ENCODE measurements around the gene S100A4.

The S100A4 gene

DNA sequence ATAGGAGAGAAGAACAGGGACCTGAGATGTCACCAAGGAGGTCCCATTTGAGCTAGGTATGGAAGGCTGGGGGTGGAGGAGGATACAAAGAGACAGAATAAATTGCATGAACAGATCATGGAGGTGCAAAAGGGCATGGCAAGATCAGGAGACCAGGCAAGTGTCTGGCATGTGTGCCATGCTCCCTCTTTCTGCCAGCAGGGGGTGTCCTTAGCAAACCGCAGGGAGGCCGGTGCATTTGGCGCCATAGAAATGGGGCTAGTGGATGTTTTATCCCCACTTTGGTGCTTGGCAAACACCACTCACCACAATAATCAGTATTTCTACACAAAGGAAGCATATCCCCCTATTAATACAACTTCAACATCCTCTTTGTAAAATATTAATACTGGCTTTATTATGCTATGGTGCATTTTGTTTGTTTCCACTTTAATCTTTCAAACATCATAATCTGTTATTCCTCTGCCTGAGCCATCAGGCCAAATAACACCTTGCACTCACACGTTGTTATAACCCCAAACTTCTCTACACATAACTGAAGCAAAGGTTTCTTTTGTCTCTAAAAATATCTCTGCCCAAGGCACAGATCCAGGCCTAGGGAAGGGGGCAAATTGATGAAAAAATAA lies 35.8 kb downstream of the S100A4 start:
- H3K36me3 ChIP-seq (ENCODE audit: control insufficient read depth in 1 of 2, insufficient read depth in 2 of 2, low read length in 2 of 2): no peaks in the 10 kb centered on the region
- H3K9me3 ChIP-seq (ENCODE audit: control insufficient read depth in 1 of 2, low read length in 2 of 2): no peaks in the 10 kb centered on the region
- H3K27me3 ChIP-seq (ENCODE audit: control insufficient read depth in 1 of 2, insufficient read depth in 2 of 2, low read length in 2 of 2): no peaks in the 10 kb centered on the region
- no peak overlapping the region for H3K4me3 ChIP-seq (ENCODE audit: low read depth in 1 of 2, low read length in 2 of 2)
- no peak overlapping the region for H3K9ac ChIP-seq (ENCODE audit: low read depth in 1 of 2, low read length in 2 of 2)
- H3K27ac ChIP-seq (ENCODE audit: low read depth, low read length): no peak overlapping the region
- H3K4me1 ChIP-seq (ENCODE audit: control insufficient read depth in 1 of 2, insufficient read depth in 2 of 2, low read length in 2 of 2): peaks cover 25 to 33% of the 10 kb centered on the region in 2 donors

DNA sequence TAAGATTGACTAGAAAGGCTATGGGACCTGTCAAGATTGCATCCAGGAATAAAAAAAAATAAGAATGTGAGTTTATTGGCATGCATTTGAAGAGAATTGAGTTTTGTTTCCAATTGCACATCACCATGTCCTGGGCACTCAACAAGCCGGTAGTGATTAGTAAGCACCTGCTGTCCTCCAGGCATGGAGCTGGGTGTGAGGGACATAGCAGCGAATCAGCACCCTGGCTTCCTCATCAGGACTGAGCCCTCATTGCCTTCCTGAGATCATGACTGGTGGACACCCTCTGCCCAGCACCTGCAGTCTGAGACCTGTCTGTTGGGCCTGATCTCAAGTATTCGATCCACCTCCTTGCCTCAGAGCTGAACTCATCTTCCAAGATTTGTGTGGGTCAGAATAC lies 36.6 kb downstream of the S100A4 start:
- H3K9ac ChIP-seq (ENCODE audit: low read depth in 1 of 2, low read length in 2 of 2): no peak overlapping the region
- peaks cover 25 to 33% of the 10 kb centered on the region in 2 donors for H3K4me1 ChIP-seq (ENCODE audit: control insufficient read depth in 1 of 2, insufficient read depth in 2 of 2, low read length in 2 of 2)
- no peaks in the 10 kb centered on the region for H3K9me3 ChIP-seq (ENCODE audit: control insufficient read depth in 1 of 2, low read length in 2 of 2)
- H3K36me3 ChIP-seq (ENCODE audit: control insufficient read depth in 1 of 2, insufficient read depth in 2 of 2, low read length in 2 of 2): no peaks in the 10 kb centered on the region
- no peak overlapping the region for H3K4me3 ChIP-seq (ENCODE audit: low read depth in 1 of 2, low read length in 2 of 2)
- H3K27me3 ChIP-seq (ENCODE audit: control insufficient read depth in 1 of 2, insufficient read depth in 2 of 2, low read length in 2 of 2): no peaks in the 10 kb centered on the region
- no peak overlapping the region for H3K27ac ChIP-seq (ENCODE audit: low read depth, low read length)

DNA sequence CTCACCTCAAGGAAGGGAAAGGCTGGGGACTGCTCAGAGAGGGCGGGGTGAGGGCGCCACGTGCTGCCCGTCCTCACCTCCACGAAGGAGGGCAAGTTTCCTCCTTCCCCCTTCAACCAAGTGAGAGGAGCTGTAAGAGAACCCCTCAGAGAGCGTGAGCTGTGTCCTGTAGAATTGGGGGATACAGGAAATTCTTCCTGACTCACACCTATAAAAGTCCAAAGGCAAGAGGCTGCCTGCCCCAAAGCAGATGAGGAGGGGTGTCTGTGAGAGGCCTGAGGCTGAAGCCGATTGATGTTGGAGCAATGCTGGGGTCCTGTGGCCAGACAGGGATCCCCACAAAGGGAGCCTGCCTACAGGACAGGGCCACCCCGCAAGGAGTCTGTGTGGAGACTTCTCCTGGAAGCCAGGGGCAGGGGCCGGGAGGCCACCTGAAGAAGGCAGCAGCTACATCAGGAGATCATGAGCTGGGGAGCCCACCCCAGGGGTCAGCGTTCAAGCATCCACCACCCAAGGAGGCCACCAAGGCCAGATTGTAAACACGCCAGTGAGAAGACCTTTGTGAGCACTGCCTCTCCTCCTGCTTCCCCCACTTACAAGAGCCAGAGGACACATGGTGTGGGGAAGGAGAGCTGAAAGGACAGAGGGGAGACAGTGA lies 37.6 kb downstream of the S100A4 start:
- H3K9ac ChIP-seq (ENCODE audit: low read depth in 1 of 2, low read length in 2 of 2): no peak overlapping the region
- no peaks in the 10 kb centered on the region for H3K9me3 ChIP-seq (ENCODE audit: control insufficient read depth in 1 of 2, low read length in 2 of 2)

DNA sequence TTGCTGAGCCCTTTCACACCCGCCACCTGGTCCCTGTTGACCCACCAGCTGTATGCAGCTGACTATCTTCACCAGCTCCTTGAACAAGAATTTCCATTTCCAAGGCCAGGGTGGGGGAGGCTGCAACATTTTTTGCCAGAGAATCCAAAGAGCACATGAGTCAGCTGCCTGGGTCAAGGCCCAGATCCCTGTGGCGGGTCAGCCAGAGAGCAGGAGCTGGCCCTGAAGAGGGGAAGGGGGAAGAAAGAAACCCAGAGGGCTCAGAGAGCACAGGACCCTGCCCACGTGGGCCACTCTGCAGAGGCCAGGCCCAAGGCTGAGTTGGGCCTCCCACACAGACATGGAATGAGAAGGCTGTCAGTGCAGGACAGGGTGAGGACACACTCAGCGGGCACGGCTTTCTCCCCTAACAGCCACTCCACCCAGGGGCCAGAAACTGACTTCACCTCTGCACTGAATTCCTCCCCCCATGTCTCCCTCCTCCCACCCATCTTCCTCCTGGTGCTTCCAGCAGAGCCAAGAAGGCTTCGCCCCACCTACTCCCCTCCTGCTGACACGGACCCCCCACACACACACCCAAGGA lies 38.7 kb downstream of the S100A4 start:
- Histone ChIP-seq H3K27me3 (ENCODE audit: control insufficient read depth in 1 of 2, insufficient read depth in 2 of 2, low read length in 2 of 2) (no peaks in the 10 kb centered on the region), H3K9ac (ENCODE audit: low read depth in 1 of 2, low read length in 2 of 2) (peak overlapping the region in 1 of 2 donors; percentile 20), H3K9me3 (ENCODE audit: control insufficient read depth in 1 of 2, low read length in 2 of 2) (no peaks in the 10 kb centered on the region)

More for the DNA sequence above, 37.6 kb downstream of the S100A4 start:
- Histone ChIP-seq H3K27ac (ENCODE audit: low read depth, low read length) (no peak overlapping the region), H3K36me3 (ENCODE audit: control insufficient read depth in 1 of 2, insufficient read depth in 2 of 2, low read length in 2 of 2) (no peaks in the 10 kb centered on the region), H3K4me1 (ENCODE audit: control insufficient read depth in 1 of 2, insufficient read depth in 2 of 2, low read length in 2 of 2) (peaks cover 24 to 31% of the 10 kb centered on the region in 2 donors), H3K27me3 (ENCODE audit: control insufficient read depth in 1 of 2, insufficient read depth in 2 of 2, low read length in 2 of 2) (no peaks in the 10 kb centered on the region), H3K4me3 (ENCODE audit: low read depth in 1 of 2, low read length in 2 of 2) (no peak overlapping the region)

DNA sequence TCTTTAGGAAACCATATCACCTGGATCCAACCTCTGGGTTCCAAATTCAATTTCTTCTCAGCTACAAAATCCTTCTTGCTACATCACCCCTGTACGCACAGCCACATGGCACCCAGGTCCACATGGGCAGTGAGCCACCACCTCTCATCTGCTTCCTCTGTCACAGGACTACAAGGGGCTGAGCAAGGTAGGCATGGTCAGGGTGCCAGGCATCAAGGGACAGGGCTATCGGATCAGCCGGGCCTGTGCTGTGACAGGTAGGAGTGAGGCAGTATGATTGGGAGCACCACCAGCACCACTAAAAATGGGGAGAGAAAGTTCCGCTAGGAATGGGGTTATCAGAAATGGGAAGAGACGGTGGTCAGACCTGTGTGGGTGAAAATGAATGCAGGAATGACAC lies 39.2 kb downstream of the S100A4 start:
- Histone ChIP-seq H3K9me3 (ENCODE audit: control insufficient read depth in 1 of 2, low read length in 2 of 2) (no peaks in the 10 kb centered on the region), H3K36me3 (ENCODE audit: control insufficient read depth in 1 of 2, insufficient read depth in 2 of 2, low read length in 2 of 2) (no peaks in the 10 kb centered on the region), H3K27me3 (ENCODE audit: control insufficient read depth in 1 of 2, insufficient read depth in 2 of 2, low read length in 2 of 2) (no peaks in the 10 kb centered on the region), H3K4me1 (ENCODE audit: control insufficient read depth in 1 of 2, insufficient read depth in 2 of 2, low read length in 2 of 2) (peaks cover 18 to 19% of the 10 kb centered on the region in 2 donors), H3K27ac (ENCODE audit: low read depth, low read length) (no peak overlapping the region), H3K9ac (ENCODE audit: low read depth in 1 of 2, low read length in 2 of 2) (no peak overlapping the region), H3K4me3 (ENCODE audit: low read depth in 1 of 2, low read length in 2 of 2) (no peak overlapping the region)

More for the DNA sequence above, 38.7 kb downstream of the S100A4 start:
- Histone ChIP-seq H3K27ac (ENCODE audit: low read depth, low read length) (peak overlapping the region; percentile 62), H3K4me3 (ENCODE audit: low read depth in 1 of 2, low read length in 2 of 2) (no peak overlapping the region), H3K4me1 (ENCODE audit: control insufficient read depth in 1 of 2, insufficient read depth in 2 of 2, low read length in 2 of 2) (peaks cover 18 to 19% of the 10 kb centered on the region in 2 donors), H3K36me3 (ENCODE audit: control insufficient read depth in 1 of 2, insufficient read depth in 2 of 2, low read length in 2 of 2) (no peaks in the 10 kb centered on the region)

DNA sequence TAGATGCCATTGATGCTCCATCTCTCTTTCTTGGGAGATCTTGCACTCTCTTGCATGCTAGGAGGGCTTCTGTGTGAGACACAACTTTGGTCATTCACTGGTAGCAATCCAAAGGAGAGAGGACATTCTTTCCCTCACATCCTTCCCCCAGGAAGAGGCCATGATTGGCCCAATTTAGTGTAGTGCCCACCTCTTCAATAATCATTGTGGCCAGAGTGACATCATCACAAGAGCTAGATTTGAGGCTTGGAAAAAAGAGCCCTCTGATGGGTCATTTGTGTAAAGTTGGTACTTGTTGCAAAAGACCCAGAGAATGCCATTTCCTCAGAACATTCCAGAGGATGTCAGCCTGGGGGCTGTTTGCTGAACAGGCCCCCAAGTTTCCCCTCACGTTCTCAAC lies 40.0 kb downstream of the S100A4 start:
- Histone ChIP-seq H3K4me3 (ENCODE audit: low read depth in 1 of 2, low read length in 2 of 2) (no peak overlapping the region), H3K36me3 (ENCODE audit: control insufficient read depth in 1 of 2, insufficient read depth in 2 of 2, low read length in 2 of 2) (no peaks in the 10 kb centered on the region), H3K4me1 (ENCODE audit: control insufficient read depth in 1 of 2, insufficient read depth in 2 of 2, low read length in 2 of 2) (peaks cover 18 to 19% of the 10 kb centered on the region in 2 donors), H3K9me3 (ENCODE audit: control insufficient read depth in 1 of 2, low read length in 2 of 2) (no peaks in the 10 kb centered on the region), H3K27ac (ENCODE audit: low read depth, low read length) (no peak overlapping the region), H3K9ac (ENCODE audit: low read depth in 1 of 2, low read length in 2 of 2) (no peak overlapping the region), H3K27me3 (ENCODE audit: control insufficient read depth in 1 of 2, insufficient read depth in 2 of 2, low read length in 2 of 2) (no peaks in the 10 kb centered on the region)

DNA sequence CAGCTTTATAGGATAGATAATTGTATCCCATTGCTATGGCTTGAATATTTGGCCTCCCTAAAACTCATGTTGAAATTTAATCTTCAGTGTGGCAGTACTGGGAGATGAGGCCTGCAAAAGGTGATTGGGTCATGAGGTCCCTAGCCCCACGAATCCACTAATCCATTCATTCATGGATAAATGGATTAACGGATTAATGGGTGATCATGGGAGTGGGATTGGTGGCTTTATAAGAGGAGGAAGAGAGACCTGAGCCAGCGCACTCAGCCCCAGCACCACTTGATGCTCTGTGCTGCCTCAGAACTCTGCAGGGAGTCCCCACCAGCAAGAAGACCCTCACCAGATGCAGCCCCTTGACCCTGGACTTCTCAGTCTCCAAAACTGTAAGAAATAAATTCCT lies 41.8 kb downstream of the S100A4 start:
- Histone ChIP-seq H3K9ac (ENCODE audit: low read depth in 1 of 2, low read length in 2 of 2) (no peak overlapping the region), H3K9me3 (ENCODE audit: control insufficient read depth in 1 of 2, low read length in 2 of 2) (no peaks in the 10 kb centered on the region), H3K4me1 (ENCODE audit: control insufficient read depth in 1 of 2, insufficient read depth in 2 of 2, low read length in 2 of 2) (peaks cover 18 to 19% of the 10 kb centered on the region in 2 donors), H3K4me3 (ENCODE audit: low read depth in 1 of 2, low read length in 2 of 2) (no peak overlapping the region), H3K27ac (ENCODE audit: low read depth, low read length) (no peak overlapping the region), H3K27me3 (ENCODE audit: control insufficient read depth in 1 of 2, insufficient read depth in 2 of 2, low read length in 2 of 2) (no peaks in the 10 kb centered on the region), H3K36me3 (ENCODE audit: control insufficient read depth in 1 of 2, insufficient read depth in 2 of 2, low read length in 2 of 2) (no peaks in the 10 kb centered on the region)

DNA sequence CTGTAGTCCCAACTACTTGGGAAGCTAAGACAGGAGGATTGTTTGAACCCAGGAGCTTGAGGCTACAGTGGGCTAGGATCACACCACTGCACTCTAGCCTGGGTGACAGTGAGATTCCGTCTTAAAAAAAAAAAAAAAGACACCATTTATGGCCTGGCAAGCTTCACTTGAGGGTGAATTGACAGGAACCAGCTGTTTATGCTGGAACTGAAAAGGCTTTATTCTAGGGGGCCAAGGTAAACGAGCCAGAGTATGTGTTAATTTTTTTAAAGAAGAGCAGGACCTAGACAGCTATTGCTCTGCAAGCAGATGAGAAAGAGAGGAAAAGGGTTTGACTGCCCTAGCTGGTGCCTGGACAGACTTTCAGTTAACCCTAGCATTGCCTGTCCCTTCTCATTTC lies 46.9 kb downstream of the S100A4 start:
- no peaks in the 10 kb centered on the region for H3K36me3 ChIP-seq (ENCODE audit: control insufficient read depth in 1 of 2, insufficient read depth in 2 of 2, low read length in 2 of 2)
- no peaks in the 10 kb centered on the region for H3K27me3 ChIP-seq (ENCODE audit: control insufficient read depth in 1 of 2, insufficient read depth in 2 of 2, low read length in 2 of 2)
- H3K4me3 ChIP-seq (ENCODE audit: low read depth in 1 of 2, low read length in 2 of 2): no peak overlapping the region
- H3K27ac ChIP-seq (ENCODE audit: low read depth, low read length): no peak overlapping the region
- no peak overlapping the region for H3K9ac ChIP-seq (ENCODE audit: low read depth in 1 of 2, low read length in 2 of 2)
- H3K4me1 ChIP-seq (ENCODE audit: control insufficient read depth in 1 of 2, insufficient read depth in 2 of 2, low read length in 2 of 2): no peaks in the 10 kb centered on the region
- H3K9me3 ChIP-seq (ENCODE audit: control insufficient read depth in 1 of 2, low read length in 2 of 2): no peaks in the 10 kb centered on the region

DNA sequence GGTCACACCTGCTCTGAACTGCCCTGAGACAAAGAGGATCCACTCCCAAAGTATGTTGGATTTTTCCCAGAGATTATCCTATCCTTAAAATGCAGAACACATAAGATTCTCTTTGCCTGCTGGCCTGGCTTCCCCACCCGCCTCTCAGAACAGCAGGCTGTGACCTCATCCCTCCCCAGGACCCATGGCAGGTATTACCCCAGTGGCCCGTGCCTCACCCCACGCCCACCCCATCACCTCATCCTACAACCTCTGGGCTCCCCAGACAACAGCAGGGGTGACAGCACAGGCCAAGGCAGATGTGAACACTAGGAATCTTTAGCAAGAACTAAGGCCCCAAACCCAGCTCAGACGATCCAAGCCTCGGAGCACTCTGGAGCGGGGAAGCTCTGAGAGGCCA lies 50.1 kb downstream of the S100A4 start:
- H3K27ac ChIP-seq (ENCODE audit: low read depth, low read length): no peak overlapping the region
- no peaks in the 10 kb centered on the region for H3K27me3 ChIP-seq (ENCODE audit: control insufficient read depth in 1 of 2, insufficient read depth in 2 of 2, low read length in 2 of 2)

DNA sequence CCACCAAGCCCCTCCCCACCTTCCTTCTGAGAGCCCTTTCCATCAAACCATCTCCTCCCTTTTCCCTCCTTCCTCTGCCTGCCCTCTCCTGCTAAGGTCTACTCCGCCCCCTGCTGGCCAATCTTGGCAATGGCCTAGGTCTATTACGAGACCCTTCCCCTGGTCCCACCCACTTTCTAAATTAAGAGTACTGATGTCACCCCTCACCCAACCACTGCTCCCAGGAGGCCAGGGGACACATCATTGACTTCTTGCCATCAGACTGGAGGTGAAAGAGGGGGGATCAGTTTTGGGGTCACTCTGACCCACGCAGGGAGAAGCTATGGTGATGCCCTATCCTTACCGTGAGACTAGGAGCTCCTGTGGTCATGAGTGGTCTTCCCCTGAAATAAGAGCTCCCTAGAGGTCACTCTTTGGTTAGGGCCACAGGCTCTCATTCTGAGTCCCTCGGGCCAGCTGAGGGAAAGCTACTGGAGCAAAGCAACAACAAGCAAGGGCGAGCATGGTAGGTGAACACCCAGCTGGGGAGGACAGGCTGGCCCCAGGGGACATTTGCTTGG lies 50.5 kb downstream of the S100A4 start:
- H3K9ac ChIP-seq (ENCODE audit: low read depth in 1 of 2, low read length in 2 of 2): no peak overlapping the region
- no peak overlapping the region for H3K4me3 ChIP-seq (ENCODE audit: low read depth in 1 of 2, low read length in 2 of 2)

More for the DNA sequence above, 50.1 kb downstream of the S100A4 start:
- H3K4me1 ChIP-seq (ENCODE audit: control insufficient read depth in 1 of 2, insufficient read depth in 2 of 2, low read length in 2 of 2): peaks cover 0 to 4% of the 10 kb centered on the region in 2 donors
- no peak overlapping the region for H3K4me3 ChIP-seq (ENCODE audit: low read depth in 1 of 2, low read length in 2 of 2)
- no peaks in the 10 kb centered on the region for H3K9me3 ChIP-seq (ENCODE audit: control insufficient read depth in 1 of 2, low read length in 2 of 2)
- H3K9ac ChIP-seq (ENCODE audit: low read depth in 1 of 2, low read length in 2 of 2): no peak overlapping the region
- H3K36me3 ChIP-seq (ENCODE audit: control insufficient read depth in 1 of 2, insufficient read depth in 2 of 2, low read length in 2 of 2): no peaks in the 10 kb centered on the region

More for the DNA sequence above, 50.5 kb downstream of the S100A4 start:
- no peaks in the 10 kb centered on the region for H3K36me3 ChIP-seq (ENCODE audit: control insufficient read depth in 1 of 2, insufficient read depth in 2 of 2, low read length in 2 of 2)
- H3K27ac ChIP-seq (ENCODE audit: low read depth, low read length): no peak overlapping the region
- H3K27me3 ChIP-seq (ENCODE audit: control insufficient read depth in 1 of 2, insufficient read depth in 2 of 2, low read length in 2 of 2): no peaks in the 10 kb centered on the region
- peaks cover 0 to 6% of the 10 kb centered on the region in 2 donors for H3K4me1 ChIP-seq (ENCODE audit: control insufficient read depth in 1 of 2, insufficient read depth in 2 of 2, low read length in 2 of 2)
- no peaks in the 10 kb centered on the region for H3K9me3 ChIP-seq (ENCODE audit: control insufficient read depth in 1 of 2, low read length in 2 of 2)

All from duodenal mucosa (tissue), 2 donors.